GM19467 (cell line): ENCODE data around the gene GAS7.

ENCODE experiments used
- ATAC-seq: cut with Tn5 transposase; IDR thresholded peaks from one replicate; pipeline ENCODE4 v1.9.1; 2021; ENCODE audit warnings: mild to moderate bottlenecking, moderate library complexity; ENCODE audit not compliant: unreplicated experiment

Gene GAS7

GRCh38 chr17:9994761-9995160 lies 203.6 kb downstream of the GAS7 start:
- no peak for ATAC-seq

GRCh38 chr17:9991796-9992195 lies 206.6 kb downstream of the GAS7 start:
- ATAC-seq: no peak

DNA sequence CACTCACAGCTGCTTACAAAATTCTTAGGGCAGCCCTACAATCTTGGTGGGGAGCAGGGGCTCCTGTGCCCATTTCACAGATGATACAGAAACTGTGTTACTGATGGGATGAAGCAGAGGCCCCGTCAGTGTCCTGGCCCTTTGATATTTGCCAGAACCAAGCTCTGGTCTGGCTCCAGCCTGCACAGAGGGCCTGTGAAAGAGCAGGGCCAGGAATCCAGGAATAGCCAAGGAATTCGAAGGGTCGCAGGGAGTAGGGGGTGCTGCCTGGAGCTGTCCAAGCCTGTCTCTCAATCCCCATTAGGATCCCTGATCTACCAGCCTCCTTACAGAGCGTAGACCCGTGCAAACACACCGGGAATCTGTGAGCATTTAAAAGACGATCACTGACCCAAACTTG lies 207.1 kb downstream of the GAS7 start:
- no peak for ATAC-seq

DNA sequence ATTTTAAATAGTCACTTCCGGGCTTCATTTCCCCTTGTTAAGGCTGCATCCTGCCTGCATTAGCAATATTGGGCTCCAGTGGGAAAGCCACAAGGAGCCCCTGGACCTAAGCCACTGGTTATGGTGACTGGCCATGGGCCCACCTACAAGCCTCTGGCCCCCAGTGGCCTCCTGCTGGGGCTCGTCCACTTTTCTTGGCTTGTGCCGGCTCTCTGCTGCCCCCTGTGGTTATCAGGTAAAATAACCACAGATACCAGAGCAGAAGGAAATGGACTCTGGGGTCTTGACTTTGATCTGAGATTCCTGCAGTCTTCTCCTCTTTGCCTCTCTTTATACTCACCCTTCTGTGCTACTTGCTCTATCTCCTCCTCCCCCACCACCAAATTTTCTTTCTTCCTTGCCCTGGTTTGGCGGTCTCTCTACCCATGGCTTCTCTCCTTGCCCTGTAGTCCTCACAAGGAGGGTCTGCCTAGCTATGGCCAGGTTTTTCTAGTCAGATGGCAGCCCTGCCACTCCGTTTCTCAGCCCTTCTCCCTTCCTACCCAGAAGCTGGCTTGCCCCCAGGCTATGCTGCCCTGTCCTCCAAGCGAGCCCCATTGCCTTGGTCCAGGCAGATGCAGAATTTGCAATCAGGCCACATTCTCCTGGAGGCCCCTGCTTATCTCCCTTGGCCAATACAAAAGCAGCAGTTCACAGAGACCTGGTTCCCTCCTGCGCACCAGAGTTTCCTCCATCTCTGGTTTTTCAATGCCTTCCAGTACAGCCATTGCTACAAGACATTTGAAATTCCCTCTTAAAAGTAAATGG lies 210.4 kb downstream of the GAS7 start:
- ATAC-seq: no peak

GRCh38 chr17:9986754-9987382 lies 211.5 kb downstream of the GAS7 start:
- no peak for ATAC-seq

DNA sequence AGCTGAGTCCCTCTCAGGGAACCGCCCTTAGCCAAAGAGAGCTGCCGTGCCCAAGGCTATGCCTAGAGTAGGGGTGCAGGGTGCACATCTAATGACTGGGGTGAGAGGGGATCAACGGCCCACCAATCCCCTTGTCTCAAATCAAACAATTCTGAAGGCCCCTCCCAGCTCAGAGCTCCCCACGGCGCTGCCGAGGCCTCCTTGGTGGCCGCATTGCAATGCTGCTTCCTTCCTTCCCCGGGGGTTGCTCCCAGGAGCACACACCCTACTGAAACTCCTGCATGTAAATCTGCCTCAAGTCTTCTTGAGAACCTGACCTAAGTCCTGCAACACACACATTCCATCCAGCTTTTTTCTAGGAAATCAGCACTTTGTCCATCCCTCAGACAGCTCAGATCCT lies 212.8 kb downstream of the GAS7 start:
- ATAC-seq: no peak

- ATAC-seq: no peak
Measured at GRCh38 chr17:9984768-9985167, 213.6 kb downstream of the GAS7 start.

- no peak for ATAC-seq
Measured at GRCh38 chr17:9982159-9982558, 216.2 kb downstream of the GAS7 start.

GRCh38 chr17:9981344-9981915 lies 217.0 kb downstream of the GAS7 start:
- no peak for ATAC-seq

GRCh38 chr17:9979463-9979995 lies 218.9 kb downstream of the GAS7 start:
- no peak for ATAC-seq

GRCh38 chr17:9977180-9977575 lies 221.2 kb downstream of the GAS7 start:
- ATAC-seq: no peak

- ATAC-seq: no peak
Measured at GRCh38 chr17:9976283-9977179, 221.9 kb downstream of the GAS7 start.

GRCh38 chr17:9974448-9975381 lies 223.7 kb downstream of the GAS7 start:
- ATAC-seq: no peak

DNA sequence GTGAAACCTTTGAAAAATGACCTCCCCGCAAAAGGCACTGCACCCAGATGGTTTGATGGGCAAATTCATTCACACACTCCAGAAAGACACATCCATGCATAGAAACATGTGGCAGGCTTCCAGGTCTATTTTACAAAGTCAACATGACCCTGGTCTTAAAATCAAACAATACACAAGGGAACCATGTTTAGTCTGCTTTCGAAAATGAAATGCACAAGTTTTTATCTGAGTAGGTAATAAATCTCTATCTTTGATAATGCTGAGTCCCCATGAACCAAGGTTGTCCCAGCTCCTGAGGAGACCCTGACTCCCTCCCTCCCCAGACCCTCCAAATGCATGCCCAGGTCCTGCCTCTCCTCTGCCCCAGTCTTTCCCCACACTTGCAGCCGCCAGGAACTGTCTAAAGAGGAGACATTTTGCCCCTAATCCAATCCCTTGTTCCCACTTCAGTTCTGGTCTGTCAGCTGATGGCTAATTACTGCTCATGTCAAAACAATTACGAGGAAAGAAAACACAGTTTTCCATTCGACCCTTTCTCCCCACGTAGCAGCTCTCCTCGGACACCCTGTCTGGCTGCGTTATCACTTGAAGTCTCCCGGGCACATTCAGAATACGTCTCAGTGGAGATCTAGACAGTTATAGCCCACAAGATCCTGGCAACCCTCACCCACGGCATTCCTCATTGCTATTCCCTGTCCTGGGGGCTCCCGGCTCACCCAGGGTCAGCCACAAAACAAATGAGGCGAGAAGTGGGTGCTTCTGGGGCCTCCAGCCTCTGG lies 224.5 kb downstream of the GAS7 start:
- no peak for ATAC-seq

DNA sequence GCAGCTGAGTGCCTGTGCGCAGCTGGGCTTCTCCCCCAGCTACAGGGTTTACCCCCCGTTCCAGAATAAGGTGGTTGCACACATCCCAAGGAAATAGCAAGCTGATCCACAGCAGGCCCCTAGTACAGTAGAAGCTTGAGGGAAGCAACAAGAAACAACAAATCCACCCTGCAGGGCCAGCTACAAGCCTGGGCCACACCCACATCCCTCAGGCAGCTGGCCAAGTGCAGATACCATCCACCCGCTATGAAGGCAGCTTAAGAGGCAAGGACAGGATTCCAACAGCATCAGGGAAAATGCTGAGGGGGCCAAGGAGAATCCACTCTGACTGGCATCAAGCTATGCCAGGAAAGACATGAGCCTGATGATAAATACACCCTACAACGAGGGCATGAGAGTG lies 226.4 kb downstream of the GAS7 start:
- no peak for ATAC-seq

- ATAC-seq: no peak
Measured at GRCh38 chr17:9969301-9969935, 229.0 kb downstream of the GAS7 start.

- no peak for ATAC-seq
Measured at GRCh38 chr17:9968881-9969280, 229.5 kb downstream of the GAS7 start.

- no peak for ATAC-seq
Measured at GRCh38 chr17:9968008-9968407, 230.4 kb downstream of the GAS7 start.
